Activated CD8-positive, alpha-beta T cell treated with anti-CD3 and anti-CD28 coated beads, Interleukin-2, amount 10 ng/mL, durations not matched to agents 7 days and 5 days (primary cell): Measurements from ENCODE around the gene SYT5. TPM values are rescaled to one million over a fixed set of nuclear protein-coding genes. Genes with fewer than 3 reads are reported as not detected.
A peak's percentile ranks its signal among the peaks of the same experiment; 100 is the strongest.
"Not testable (repeated sequence)": the region's sequence is repeated elsewhere in the genome, so short reads cannot be mapped to it uniquely, and the experiment has no call there.

Experiments used
- ATAC-seq: fragments of 150-1000 bp; cut with Tn5 transposase; one replicate; pipeline ENCODE4 v1.10.0; 2021; ENCODE audit warnings: moderate library complexity
- CTCF ChIA-PET: fragments of 350-600 bp; sonication (Branson Sonifier 250); formaldehyde crosslinking; loops from one replicate; lab custom pipeline; 2021; ENCODE audit warnings: antibody characterized with exemption; lab: Charles Lee
- POLR2A ChIA-PET: fragments of 350-600 bp; sonication (Branson Sonifier 250); formaldehyde crosslinking; loops from one replicate; lab custom pipeline; 2021; ENCODE audit warnings: antibody characterized with exemption; lab: Charles Lee
- DNase-seq: peaks from one replicate; pipeline ENCODE4 v3.0.0-alpha.2; 2020
- H3K27ac Mint-ChIP-seq: one replicate; pipeline ENCODE4 v1.8.0; 2021; ENCODE audit warnings: mild to moderate bottlenecking, mixed read lengths
- H3K27me3 Mint-ChIP-seq: one replicate; pipeline ENCODE4 v1.8.0; 2021; ENCODE audit warnings: low read depth, mixed read lengths
- H3K36me3 Mint-ChIP-seq: one replicate; pipeline ENCODE4 v1.8.0; 2021; ENCODE audit warnings: low read depth, mixed read lengths
- H3K4me1 Mint-ChIP-seq: one replicate; pipeline ENCODE4 v1.8.0; 2021; ENCODE audit warnings: low read depth, mixed read lengths
- H3K4me3 Mint-ChIP-seq: one replicate; pipeline ENCODE4 v1.8.0; 2021; ENCODE audit warnings: mild to moderate bottlenecking, mixed read lengths
- H3K9me3 Mint-ChIP-seq: one replicate; pipeline ENCODE4 v1.8.0; 2022; ENCODE audit warnings: mixed read lengths; ENCODE audit not compliant: insufficient read depth
- total RNA-seq, 2 experiments: library from RNA; stranded (reverse); gene quantifications; one replicate each; pipeline ENCODE4 v1.2.3, GENCODE V29; 2021

The SYT5 gene
- 1 to 10 TPM in 1 of 2 experiments, under 1 TPM in 1; 0.47 to 1.3 TPM for total RNA-seq

- H3K4me3 Mint-ChIP-seq = peak within 1 kb of the TSS; percentile 65
- H3K27ac Mint-ChIP-seq = peak within 1 kb of the TSS; percentile 67
- peaks cover 43% of the 10 kb centered on the region for H3K27me3 Mint-ChIP-seq
- H3K9me3 Mint-ChIP-seq = peaks cover 3% of the 10 kb centered on the region
- ATAC-seq (peak; percentile 54), DNase-seq (peak; percentile 74)
- peaks cover 33% of the 10 kb centered on the region for H3K4me1 Mint-ChIP-seq
- CTCF ChIA-PET = no interaction called here
- POLR2A ChIA-PET = interaction anchor here (0.7 to 1.1 kb wide), 2 partner anchors 79 to 228 kb away, joined by 4 read pairs; partner anchors contain the start of genes PPP6R1 and UBE2S
- H3K36me3 Mint-ChIP-seq = no peaks in the 10 kb centered on the region
Measured at GRCh38 chr19:55179606-55180484, at the start of gene SYT5. SYT5 (minus strand) TSS chr19:55180289; CDS start chr19:55179041, 1,248 bp downstream.

DNA sequence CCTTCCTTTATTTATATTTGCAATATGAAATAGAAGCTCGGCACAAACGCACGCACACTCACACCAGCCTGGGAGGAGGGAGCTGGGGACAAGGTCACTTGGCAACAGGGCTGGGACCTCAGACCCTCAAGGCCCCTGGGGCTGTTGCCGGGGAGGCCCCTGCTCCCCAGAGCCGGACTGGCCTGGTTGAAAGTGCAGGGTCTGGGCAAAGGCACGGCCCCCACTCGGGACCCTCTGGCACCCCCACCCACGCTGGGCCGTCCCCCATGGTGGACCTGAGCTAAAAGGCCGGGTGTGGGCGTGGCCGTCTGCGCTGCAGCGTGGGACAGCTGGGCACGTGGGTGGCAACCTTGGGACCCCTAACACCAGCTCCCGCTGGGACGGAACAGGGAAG is 49.7 kb upstream of the SYT5 start:
- Mint-ChIP-seq H3K4me1 (no peaks in the 10 kb centered on the region), H3K9me3 (no peaks in the 10 kb centered on the region), H3K27ac (no peak overlapping the region), H3K27me3 (no peaks in the 10 kb centered on the region), H3K4me3 (no peak overlapping the region), H3K36me3 (peaks cover 59% of the 10 kb centered on the region)
- ChIA-PET POLR2A (no interaction called here), CTCF (no interaction called here)
- ATAC-seq = no peak
- DNase-seq = no peak

DNA sequence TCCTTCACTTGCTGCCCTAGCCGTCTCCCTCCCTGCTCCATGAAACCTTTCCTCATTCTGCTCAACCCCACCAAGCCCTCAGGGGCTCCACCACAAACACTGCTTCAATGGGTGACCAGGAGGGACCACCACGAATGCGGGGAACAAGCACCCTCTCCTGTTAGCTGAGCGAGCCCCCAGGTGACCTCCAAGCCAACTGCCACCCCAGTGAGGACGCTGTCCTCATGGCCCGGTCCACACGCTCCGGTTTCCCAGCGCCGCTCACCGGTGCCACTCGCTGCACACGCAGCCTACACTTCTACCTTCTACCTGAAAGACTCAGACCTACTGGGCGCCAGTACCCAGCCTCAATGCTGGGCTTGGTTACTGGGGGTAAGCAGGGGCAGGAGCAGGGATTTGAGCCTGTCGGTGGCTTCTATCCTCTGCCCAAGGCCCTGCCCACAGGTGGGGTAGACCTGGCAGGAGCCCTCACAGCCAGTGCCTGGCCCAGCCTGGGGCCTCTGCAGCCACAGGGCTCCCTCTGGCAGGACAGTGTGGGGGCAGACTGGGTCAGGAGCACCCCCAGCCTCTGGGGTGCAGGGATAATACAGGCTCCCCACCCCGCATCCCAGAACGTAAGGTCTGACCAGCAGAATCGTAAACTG is 49.2 kb upstream of the SYT5 start:
- Mint-ChIP-seq H3K27ac (no peak overlapping the region), H3K9me3 (no peaks in the 10 kb centered on the region), H3K27me3 (no peaks in the 10 kb centered on the region), H3K4me1 (no peaks in the 10 kb centered on the region), H3K4me3 (no peak overlapping the region), H3K36me3 (peaks cover 53% of the 10 kb centered on the region)
- CTCF ChIA-PET = no interaction called here
- no peak for ATAC-seq
- POLR2A ChIA-PET = no interaction called here
- no peak for DNase-seq

DNA sequence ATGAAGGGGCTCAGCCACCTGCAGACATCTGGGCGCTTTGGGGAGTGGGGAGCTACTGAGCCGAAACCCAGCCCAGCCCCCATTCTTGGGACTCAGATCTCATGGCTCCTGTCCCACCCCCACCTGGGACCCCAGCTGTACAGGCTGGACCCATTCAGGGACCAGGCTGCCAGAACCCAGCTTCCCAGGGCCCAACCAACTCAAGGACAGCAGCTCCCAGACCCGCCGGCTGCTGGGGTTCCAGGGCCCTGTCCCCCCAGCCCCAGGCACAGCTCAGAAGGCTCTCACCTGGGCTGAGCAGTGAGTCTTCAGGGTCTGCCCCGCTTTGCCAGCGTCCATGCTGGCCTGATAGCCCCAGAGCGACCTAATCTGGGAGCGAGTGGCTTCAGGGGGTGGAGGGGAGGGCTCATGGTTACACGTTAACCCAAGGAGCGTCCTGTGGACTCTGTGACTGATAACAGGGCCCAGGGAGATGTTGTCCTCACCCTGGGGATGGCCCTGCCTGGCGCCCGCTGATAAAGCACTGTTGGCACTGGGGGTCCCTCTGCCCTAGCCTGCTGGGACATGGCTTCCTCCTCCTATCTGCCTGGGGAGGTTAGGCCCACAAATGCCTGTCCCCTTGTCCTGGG is 48.4 kb upstream of the SYT5 start, which contains the start of gene TMEM86B:
TSS of gene TMEM86B (minus strand) at position 361 of the 629 bp plus-strand sequence. CDS start at position 339, 22 bp downstream.
- H3K4me1 Mint-ChIP-seq = no peaks in the 10 kb centered on the region
- POLR2A ChIA-PET = no interaction called here
- H3K27ac Mint-ChIP-seq = peak within 1 kb of the TSS; percentile 61
- ATAC-seq (no peak), DNase-seq (no peak)
- H3K4me3 Mint-ChIP-seq = no peak within 1 kb of the TSS
- no peaks in the 10 kb centered on the region for H3K9me3 Mint-ChIP-seq
- H3K27me3 Mint-ChIP-seq = no peaks in the 10 kb centered on the region
- peaks cover 54% of the 10 kb centered on the region for H3K36me3 Mint-ChIP-seq
- CTCF ChIA-PET = no interaction called here

GRCh38 chr19:55228015-55228391 is 47.9 kb upstream of the SYT5 start:
- ATAC-seq (no peak), DNase-seq (no peak)
- Mint-ChIP-seq H3K27me3 (no peaks in the 10 kb centered on the region), H3K4me1 (no peaks in the 10 kb centered on the region), H3K9me3 (no peaks in the 10 kb centered on the region), H3K4me3 (no peak overlapping the region), H3K27ac (peak overlapping the region; percentile 61), H3K36me3 (peaks cover 53% of the 10 kb centered on the region)
- CTCF ChIA-PET = no interaction called here
- POLR2A ChIA-PET = no interaction called here

GRCh38 chr19:55227241-55228014 is 47.3 kb upstream of the SYT5 start:
- Mint-ChIP-seq H3K36me3 (peaks cover 47% of the 10 kb centered on the region), H3K27me3 (no peaks in the 10 kb centered on the region), H3K4me3 (no peak overlapping the region), H3K4me1 (no peaks in the 10 kb centered on the region), H3K9me3 (no peaks in the 10 kb centered on the region), H3K27ac (peak overlapping the region; percentile 61)
- DNase-seq = no peak
- ATAC-seq = no peak
- POLR2A ChIA-PET = no interaction called here
- CTCF ChIA-PET = no interaction called here

GRCh38 chr19:55226788-55227187 is 46.7 kb upstream of the SYT5 start:
- DNase-seq (no peak), ATAC-seq (no peak)
- ChIA-PET CTCF (no interaction called here), POLR2A (no interaction called here)
- peaks cover 42% of the 10 kb centered on the region for H3K36me3 Mint-ChIP-seq
- no peaks in the 10 kb centered on the region for H3K9me3 Mint-ChIP-seq
- H3K27me3 Mint-ChIP-seq = no peaks in the 10 kb centered on the region
- H3K27ac Mint-ChIP-seq = no peak overlapping the region
- H3K4me1 Mint-ChIP-seq = no peaks in the 10 kb centered on the region
- H3K4me3 Mint-ChIP-seq = no peak overlapping the region

GRCh38 chr19:55226273-55226672 is 46.2 kb upstream of the SYT5 start:
- DNase-seq (no peak), ATAC-seq (no peak)
- H3K9me3 Mint-ChIP-seq = no peaks in the 10 kb centered on the region
- ChIA-PET POLR2A (no interaction called here), CTCF (no interaction called here)
- H3K4me1 Mint-ChIP-seq = no peaks in the 10 kb centered on the region
- no peak overlapping the region for H3K4me3 Mint-ChIP-seq
- H3K27ac Mint-ChIP-seq = no peak overlapping the region
- no peaks in the 10 kb centered on the region for H3K27me3 Mint-ChIP-seq
- H3K36me3 Mint-ChIP-seq = peaks cover 46% of the 10 kb centered on the region

- ChIA-PET CTCF (no interaction called here), POLR2A (no interaction called here)
- Mint-ChIP-seq H3K4me3 (no peak overlapping the region), H3K27ac (no peak overlapping the region), H3K4me1 (no peaks in the 10 kb centered on the region), H3K9me3 (peaks cover 5% of the 10 kb centered on the region), H3K27me3 (no peaks in the 10 kb centered on the region), H3K36me3 (peaks cover 52% of the 10 kb centered on the region)
- DNase-seq (no peak), ATAC-seq (no peak)
Measured at GRCh38 chr19:55225415-55225958, 45.4 kb upstream of the SYT5 start.

DNA sequence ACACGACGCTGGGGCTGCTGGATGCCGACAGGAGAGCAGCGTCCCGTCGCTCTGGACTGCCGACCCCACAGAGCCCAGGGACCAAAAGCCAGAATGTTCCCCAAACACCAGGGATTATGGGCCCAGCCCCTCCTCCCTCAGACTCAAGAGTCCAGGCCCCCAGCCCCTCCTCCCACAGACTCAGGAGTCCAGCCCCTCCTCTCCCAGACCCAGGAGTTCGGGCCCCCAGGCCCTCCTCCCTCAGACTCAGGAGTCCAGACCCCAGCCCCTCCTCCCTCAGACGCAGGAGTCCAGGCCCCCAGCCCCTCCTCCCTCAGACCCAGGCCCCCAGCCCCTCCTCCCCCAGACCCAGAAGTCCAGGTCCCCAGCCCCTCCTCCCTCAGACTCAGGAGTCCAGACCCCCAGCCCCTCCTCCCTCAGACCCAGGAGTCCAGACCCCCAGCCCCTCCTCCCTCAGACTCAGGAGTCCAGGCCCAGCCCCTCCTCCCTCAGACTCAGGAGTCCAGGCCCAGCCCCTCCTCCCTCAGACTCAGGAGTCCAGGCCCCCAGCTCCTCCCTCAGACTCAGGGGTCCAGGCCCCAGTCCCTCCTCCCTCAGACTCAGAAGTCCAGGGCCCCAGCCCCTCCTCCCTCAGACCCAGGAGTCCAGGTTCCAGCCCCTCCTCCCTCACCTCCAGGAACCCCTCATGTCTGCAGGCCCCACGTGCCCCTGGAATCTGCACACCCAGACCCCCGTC is 44.8 kb upstream of the SYT5 start:
- ATAC-seq, H3K9me3 Mint-ChIP-seq, H3K27ac Mint-ChIP-seq, H3K4me1 Mint-ChIP-seq, CTCF ChIA-PET, H3K27me3 Mint-ChIP-seq, POLR2A ChIA-PET, DNase-seq, H3K4me3 Mint-ChIP-seq: not testable (repeated sequence)
- peaks cover 50% of the 10 kb centered on the region for H3K36me3 Mint-ChIP-seq
